Peyer's patch (tissue), 4 donors: ENCODE results near the gene GOLGA6L7. TPM values are rescaled to one million over a fixed set of nuclear protein-coding genes. Genes with fewer than 3 reads are reported as not detected.
"Not testable (repeated sequence)": the region's sequence is repeated elsewhere in the genome, so short reads cannot be mapped to it uniquely, and the experiment has no call there.

ENCODE experiments used
- DNase-seq, 3 donors: peaks; one replicate each; pipeline ENCODE4 v3.0.0-alpha.2; 2017 to 2019
- H3K27ac ChIP-seq, 4 donors: fragments of 200-600 bp; sonication (generic); one replicate each; pipeline ENCODE4 v1.5.1; 2016 to 2019
- H3K27me3 ChIP-seq, 2 donors: fragments of 200-600 bp; sonication (generic); one replicate each; pipeline ENCODE4 v1.5.1; 2019
- H3K36me3 ChIP-seq, 3 donors: fragments of 200-600 bp; sonication (generic); one replicate each; pipeline ENCODE4 v1.5.1; 2016 to 2019
- H3K4me1 ChIP-seq, 4 donors: fragments of 200-600 bp; sonication (generic); one replicate each; pipeline ENCODE4 v1.5.1; 2016 to 2019
- H3K4me3 ChIP-seq, 4 donors: fragments of 200-600 bp; sonication (generic); 1 replicate in 3 of 4; 2 replicates in 1 of 4; pipeline ENCODE4 v1.5.1; 2016 to 2019; ENCODE audit warnings: mild to moderate bottlenecking in 1 of 4
- H3K9me3 ChIP-seq, 4 donors: fragments of 200-600 bp; sonication (generic); one replicate each; pipeline ENCODE4 v1.5.1; 2016 to 2019; ENCODE audit warnings: mild to moderate bottlenecking in 1 of 4
- total RNA-seq, 4 donors: library from RNA; depleted of rRNA; stranded (reverse); fragments of >200 nt; gene quantifications; one replicate each; pipeline ENCODE4 v1.1.0, GENCODE V29; 2016

Gene GOLGA6L7
- total RNA-seq, 4 donors from 2014 or later, result not detected

DNA sequence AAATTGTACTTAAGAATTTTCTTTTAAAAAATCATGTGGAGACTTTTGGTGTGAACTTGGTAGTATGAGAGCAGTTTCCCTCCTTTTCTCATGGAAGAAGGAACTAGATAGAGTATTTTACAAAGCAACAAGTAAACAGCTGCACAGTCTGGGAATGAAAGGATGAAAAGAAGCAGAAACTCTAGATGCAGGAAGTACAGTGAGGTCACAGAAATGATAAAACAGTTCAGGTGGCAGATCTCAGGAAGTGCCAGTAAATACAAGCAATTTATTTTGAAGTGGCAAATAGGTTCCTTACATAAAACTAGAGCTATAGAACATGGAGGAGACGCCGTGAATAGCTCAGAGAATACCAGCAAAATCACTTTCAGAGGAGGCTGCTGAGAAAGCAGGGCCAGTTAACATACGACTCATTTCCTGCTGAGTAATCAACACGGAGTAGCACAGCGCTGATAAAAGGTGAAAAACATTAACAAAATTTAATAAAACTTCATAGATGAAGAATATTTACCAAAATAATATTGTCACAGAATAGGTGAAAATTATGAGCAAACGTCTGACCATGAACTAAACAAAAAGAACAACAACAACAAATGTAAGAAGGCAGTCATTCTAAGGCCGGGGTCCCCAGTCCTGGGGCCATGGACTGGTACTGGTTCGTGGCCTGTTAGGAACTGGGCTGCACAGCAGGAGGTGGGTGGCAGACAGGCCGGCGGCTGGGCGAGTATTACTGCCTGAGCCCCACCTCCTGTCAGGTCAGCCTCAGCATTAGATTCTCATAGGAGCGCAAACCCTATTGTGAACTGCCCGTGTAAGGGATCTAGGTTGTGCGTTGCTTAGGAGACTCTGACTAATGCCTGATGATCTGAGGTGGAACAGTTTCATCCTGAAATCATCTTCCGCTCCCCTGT is 29.2 kb downstream of the GOLGA6L7 start:
- H3K9me3 ChIP-seq, H3K4me3 ChIP-seq, H3K36me3 ChIP-seq, H3K4me1 ChIP-seq, H3K27me3 ChIP-seq, DNase-seq, H3K27ac ChIP-seq: not testable (repeated sequence)

DNA sequence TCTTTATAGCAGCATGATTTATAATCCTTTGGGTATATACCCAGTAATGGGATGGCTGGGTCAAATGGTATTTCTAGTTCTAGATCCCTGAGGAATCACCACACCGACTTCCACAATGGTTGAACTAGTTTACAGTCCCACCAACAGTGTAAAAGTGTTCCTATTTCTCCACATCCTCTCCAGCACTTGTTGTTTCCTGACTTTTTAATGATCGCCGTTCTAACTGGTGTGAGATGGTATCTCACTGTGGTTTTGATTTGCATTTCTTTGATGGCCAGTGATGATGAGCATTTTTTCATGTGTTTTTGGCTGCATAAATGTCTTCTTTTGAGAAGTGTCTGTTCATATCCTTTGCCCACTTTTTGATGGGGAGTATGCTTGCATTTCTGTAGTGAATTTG is 30.3 kb downstream of the GOLGA6L7 start:
- not testable (repeated sequence) for DNase-seq, H3K4me3 ChIP-seq, H3K27ac ChIP-seq

DNA sequence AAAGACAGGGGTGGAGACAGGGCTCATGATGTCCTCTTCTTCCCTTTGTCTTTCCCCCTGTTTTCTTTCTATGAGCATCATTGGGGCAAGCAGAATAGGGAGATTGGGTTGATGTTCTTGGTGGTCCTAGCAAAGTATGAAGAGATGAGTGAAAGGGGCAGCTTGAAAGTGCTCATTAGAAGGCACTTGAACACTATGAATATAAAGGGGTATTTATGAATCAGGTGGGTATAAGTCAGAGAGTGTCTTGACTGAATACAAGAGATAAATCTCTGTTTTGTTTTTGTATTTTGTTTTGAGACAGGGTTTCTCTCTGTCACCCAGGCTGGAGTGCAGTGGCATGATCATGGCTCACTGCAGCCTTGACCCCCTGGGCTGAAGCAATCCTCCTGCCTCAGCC is 34.4 kb downstream of the GOLGA6L7 start:
- not testable (repeated sequence) for DNase-seq, H3K27me3 ChIP-seq, H3K4me1 ChIP-seq, H3K9me3 ChIP-seq, H3K27ac ChIP-seq, H3K4me3 ChIP-seq, H3K36me3 ChIP-seq

More for the DNA sequence above, 30.3 kb downstream of the GOLGA6L7 start:
- not testable (repeated sequence) for H3K36me3 ChIP-seq, H3K27me3 ChIP-seq, H3K4me1 ChIP-seq, H3K9me3 ChIP-seq

DNA sequence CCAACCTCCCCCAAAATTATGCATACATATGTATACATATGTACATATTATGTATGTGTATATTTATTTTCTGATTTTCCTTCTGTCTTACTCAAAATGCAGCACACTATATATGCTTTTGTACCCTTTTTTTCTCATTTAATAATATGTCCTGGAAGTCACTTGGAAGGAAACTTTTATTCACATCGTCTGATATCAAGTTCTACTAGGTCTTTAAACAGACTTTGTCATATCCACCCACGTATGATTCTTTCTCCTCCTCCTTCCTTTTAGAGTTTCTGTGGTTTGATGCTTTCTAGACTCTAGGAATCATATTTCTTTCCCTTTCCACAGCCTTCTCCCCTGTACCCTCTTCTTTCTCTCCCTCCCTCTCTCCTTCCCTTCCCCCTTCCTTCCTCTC is 35.1 kb downstream of the GOLGA6L7 start:
- DNase-seq, H3K36me3 ChIP-seq, H3K4me3 ChIP-seq, H3K27ac ChIP-seq, H3K27me3 ChIP-seq, H3K4me1 ChIP-seq, H3K9me3 ChIP-seq: not testable (repeated sequence)

DNA sequence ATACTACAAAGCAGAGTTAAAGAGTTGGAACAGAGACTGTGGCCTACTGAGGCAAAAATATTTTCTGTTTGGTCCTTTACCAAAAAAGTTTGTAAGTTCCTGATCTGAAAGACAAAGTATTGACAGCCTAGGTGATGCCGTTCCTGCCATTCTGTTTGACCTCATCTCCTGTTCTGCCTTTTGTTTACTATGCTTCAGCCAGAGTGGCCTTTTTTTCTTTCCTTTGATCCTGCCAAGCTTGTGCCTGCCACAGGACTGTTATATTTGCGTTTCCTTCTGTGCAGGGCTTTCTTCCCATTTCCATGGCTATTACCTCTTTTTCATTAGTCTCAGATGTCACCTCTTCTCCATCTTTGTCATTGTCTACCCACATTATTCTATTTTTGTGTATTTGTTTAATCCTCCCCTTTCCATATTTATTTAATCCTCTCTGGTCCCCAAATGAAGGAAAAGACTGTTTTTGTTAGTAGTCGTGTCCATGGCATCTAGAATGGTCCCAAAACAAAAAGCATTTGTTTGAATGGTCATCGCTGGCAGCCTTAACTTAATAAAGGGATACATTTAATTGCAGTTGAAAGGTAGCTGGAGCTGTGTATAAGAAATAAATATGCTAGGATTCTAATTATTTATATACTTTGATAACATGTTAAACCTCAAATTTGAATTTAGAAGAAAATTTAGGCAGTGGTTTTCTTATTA is 36.4 kb downstream of the GOLGA6L7 start:
- H3K9me3 ChIP-seq, H3K27me3 ChIP-seq, H3K36me3 ChIP-seq, H3K4me3 ChIP-seq, H3K27ac ChIP-seq, DNase-seq, H3K4me1 ChIP-seq: not testable (repeated sequence)

DNA sequence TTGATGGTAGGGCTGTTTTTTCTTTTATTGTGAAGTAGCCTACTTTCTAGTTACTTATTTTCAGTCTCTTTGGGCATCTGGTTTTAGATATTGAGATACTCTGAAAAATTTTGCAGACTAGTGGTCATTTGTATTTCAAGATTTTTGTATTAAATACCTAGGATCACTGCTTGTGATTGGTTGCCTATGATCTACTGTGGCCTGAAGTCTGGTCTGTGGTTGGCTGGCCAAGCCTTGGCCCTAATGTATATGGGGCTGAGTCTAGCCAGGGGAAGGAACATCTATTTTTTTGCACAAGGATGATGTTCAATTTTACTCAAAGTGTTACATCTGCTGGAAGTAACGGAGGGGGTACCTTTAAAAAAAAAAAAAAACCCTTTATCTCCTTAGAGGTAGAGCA is 38.0 kb downstream of the GOLGA6L7 start:
- not testable (repeated sequence) for H3K4me1 ChIP-seq, DNase-seq, H3K27me3 ChIP-seq, H3K9me3 ChIP-seq, H3K36me3 ChIP-seq, H3K4me3 ChIP-seq, H3K27ac ChIP-seq

DNA sequence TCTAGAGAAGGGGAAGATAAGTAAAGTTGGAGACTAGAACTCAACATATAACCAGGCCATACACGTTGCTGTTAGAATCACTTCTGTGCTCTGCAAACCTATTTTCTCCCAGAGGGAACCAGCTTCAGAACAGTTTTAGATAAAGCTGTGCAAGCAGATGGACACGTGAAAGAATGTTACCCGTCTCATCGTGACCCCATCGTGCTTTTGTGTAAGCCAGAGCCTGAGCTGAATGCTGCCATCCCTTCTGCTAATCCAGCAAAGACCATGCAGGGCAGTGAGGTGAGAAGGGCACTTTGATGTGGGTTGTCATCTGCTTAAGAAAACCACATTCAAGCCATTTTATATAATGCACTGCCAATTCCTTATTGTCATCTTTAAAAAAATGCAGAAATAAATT is 40.3 kb downstream of the GOLGA6L7 start:
- not testable (repeated sequence) for H3K9me3 ChIP-seq, H3K27ac ChIP-seq, H3K36me3 ChIP-seq, H3K27me3 ChIP-seq, H3K4me3 ChIP-seq, H3K4me1 ChIP-seq, DNase-seq

DNA sequence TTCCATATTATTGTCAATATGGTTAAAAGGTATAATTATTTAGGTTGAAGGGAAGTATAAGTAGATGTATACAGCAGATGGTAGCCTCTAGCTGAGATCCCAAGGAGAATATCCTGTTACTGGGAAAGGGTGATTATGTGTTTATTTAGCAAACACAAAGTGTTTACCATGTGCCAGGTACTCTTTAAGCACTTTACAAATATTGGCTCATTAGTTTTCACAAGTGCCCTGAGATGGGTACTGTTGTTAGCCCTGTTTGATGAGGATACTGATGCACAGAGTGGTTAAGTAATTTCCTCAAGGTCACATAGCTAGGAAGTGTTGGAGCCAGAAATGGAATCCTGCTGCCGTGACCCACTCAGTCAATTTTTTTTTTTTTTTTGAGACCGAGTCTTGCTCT is 48.1 kb downstream of the GOLGA6L7 start:
- not testable (repeated sequence) for H3K4me3 ChIP-seq, H3K36me3 ChIP-seq, H3K9me3 ChIP-seq, H3K27ac ChIP-seq, H3K27me3 ChIP-seq, H3K4me1 ChIP-seq, DNase-seq

DNA sequence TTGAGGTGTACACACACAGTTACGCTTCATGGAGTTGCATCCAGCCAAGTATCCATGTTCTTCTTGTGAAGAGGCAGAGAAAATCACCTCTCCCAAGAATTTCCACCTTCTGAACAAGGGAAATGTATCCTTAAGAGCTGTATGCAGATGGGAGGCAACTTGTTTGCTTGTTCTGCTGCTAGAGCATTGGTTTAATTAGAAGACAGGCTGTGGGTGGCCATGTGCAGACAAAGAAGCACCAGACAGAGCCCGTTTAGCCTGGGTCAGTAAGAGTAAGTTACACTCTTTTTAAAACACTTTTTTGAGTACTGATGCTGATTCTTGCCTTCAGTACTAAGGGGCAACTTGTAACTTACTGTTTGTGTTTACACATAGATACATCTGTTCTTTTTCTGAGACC is 50.2 kb downstream of the GOLGA6L7 start:
- H3K9me3 ChIP-seq, result not testable (repeated sequence)

DNA sequence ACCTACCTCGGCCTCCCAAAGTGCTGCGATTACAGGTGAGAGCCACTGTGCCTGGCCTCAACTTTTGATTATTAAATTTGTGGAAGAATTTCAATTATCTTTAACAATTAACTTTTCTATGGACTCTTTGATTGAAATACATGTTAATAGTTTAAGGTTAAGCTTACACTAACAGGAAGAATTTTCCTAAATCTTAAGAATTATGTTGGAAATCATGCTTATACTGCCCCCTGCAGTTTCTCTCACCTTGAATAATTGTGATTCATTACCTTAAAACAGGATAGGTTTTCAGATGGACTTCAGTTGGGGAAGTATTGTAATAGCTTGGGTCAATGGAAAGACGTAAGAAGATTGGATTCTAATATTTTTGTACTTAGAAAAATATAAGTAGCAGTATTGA is 54.2 kb downstream of the GOLGA6L7 start:
- not testable (repeated sequence) for H3K27me3 ChIP-seq, H3K36me3 ChIP-seq, H3K4me1 ChIP-seq, H3K27ac ChIP-seq, H3K4me3 ChIP-seq, H3K9me3 ChIP-seq, DNase-seq

More for the DNA sequence above, 50.2 kb downstream of the GOLGA6L7 start:
- H3K27ac ChIP-seq, H3K36me3 ChIP-seq, DNase-seq, H3K27me3 ChIP-seq, H3K4me3 ChIP-seq, H3K4me1 ChIP-seq: not testable (repeated sequence)

Other genes with a start within 250 kb of the GOLGA6L7 start
- gene GOLGA8M, start 136.2 kb downstream of the GOLGA6L7 start, total RNA-seq, result 1 to 10 TPM in 2 of 4 donors, not detected in 2; 2.7 to 3.9 TPM
- 10 to 100 TPM in 1 of 4 donors, 1 to 10 TPM in 3; 7.2 to 33.8 (median 8.8) TPM for gene APBA2, start 37.3 kb upstream of the GOLGA6L7 start, total RNA-seq